DND-41 (cell line): ENCODE measurements around the gene ISX.

Source experiments
- EZH2 ChIP-seq: IDR thresholded peaks from 3 replicates; pipeline ENCODE4 v1.6.1; 2012; ENCODE audit warnings: borderline replicate concordance, low read depth, mild to moderate bottlenecking, moderate library complexity, low read length, inconsistent platforms; ENCODE audit not compliant: severe bottlenecking
- TF ChIP-seq, protein P1 (sequence below): IDR thresholded peaks from 2 replicates; pipeline ENCODE4 v1.5.1; 2012; ENCODE audit warnings: borderline replicate concordance, low read length, moderate library complexity, mild to moderate bottlenecking; ENCODE audit not compliant: poor library complexity, severe bottlenecking; ENCODE audit errors: extremely low read depth

DNA sequence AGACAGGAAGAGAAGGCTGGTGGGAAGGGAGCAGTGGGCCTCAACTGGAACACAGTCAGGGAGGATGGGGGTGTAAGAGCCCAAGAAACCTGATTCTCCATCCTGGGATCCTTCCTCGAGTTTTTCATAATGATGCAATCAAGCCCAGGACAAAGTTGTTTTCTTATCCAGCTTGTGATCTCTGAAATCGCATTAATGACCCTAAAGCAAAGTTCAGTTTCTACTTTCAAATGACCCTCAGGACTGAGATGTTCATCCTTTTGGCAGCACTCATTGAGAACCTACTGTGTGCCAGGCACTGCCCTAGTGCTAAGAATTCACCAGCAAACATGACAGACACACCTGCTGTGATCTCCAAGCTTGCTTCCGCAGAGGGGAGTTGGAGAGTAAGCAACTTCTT is 45.3 kb downstream of the ISX start:
- TF ChIP-seq, protein P1, sequence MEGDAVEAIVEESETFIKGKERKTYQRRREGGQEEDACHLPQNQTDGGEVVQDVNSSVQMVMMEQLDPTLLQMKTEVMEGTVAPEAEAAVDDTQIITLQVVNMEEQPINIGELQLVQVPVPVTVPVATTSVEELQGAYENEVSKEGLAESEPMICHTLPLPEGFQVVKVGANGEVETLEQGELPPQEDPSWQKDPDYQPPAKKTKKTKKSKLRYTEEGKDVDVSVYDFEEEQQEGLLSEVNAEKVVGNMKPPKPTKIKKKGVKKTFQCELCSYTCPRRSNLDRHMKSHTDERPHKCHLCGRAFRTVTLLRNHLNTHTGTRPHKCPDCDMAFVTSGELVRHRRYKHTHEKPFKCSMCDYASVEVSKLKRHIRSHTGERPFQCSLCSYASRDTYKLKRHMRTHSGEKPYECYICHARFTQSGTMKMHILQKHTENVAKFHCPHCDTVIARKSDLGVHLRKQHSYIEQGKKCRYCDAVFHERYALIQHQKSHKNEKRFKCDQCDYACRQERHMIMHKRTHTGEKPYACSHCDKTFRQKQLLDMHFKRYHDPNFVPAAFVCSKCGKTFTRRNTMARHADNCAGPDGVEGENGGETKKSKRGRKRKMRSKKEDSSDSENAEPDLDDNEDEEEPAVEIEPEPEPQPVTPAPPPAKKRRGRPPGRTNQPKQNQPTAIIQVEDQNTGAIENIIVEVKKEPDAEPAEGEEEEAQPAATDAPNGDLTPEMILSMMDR, result no peak
- no peak for TF ChIP-seq EZH2
